ENCODE results near the gene TRIM73.
"Not testable (repeated sequence)": the region's sequence is repeated elsewhere in the genome, so short reads cannot be mapped to it uniquely, and the experiment has no call there.

GRCh38 chr7:75366643-75367042 is 28.8 kb upstream of the TRIM73 start:
- TF ChIP-seq CTCF, POLR2AphosphoS5, POLR2A (IDR thresholded peaks at IDR 0.05): not testable (repeated sequence)
